ENCODE data around the gene DNAH17.

Gene DNAH17

DNA sequence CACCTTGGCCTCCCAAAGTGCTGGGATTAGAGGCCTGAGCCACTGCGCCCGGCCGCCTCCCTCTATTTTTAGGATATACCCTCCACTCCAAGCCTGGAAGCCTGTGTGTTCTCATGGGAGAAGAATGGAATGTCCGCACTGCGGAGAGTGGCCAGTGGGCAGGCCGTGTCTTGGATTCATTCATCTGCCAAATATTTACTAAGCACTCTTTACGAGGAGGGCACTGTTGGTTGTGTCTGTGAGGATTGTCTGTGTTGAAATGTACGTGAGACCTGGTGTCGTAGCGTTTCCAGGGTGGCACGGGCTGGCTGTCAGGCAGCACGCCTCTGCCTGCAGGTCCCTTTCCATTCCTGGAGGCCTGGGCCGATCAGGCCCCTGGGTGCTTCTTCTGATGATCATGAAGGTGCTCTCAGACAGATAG lies 179.5 kb downstream of the DNAH17 start:
- Histone ChIP-seq H3K27ac (no peak overlapping the region), H3K9me3 (ENCODE audit: severe bottlenecking) (no peaks in the 10 kb centered on the region), H3K4me3 (ENCODE audit: low read depth, low read length) (no peak overlapping the region), H3K36me3 (peaks cover 89% of the 10 kb centered on the region), H3K27me3 (ENCODE audit: insufficient read depth, low read depth, severe bottlenecking) (no peaks in the 10 kb centered on the region)
- DNase-seq: no peak
- TF ChIP-seq, protein P1, sequence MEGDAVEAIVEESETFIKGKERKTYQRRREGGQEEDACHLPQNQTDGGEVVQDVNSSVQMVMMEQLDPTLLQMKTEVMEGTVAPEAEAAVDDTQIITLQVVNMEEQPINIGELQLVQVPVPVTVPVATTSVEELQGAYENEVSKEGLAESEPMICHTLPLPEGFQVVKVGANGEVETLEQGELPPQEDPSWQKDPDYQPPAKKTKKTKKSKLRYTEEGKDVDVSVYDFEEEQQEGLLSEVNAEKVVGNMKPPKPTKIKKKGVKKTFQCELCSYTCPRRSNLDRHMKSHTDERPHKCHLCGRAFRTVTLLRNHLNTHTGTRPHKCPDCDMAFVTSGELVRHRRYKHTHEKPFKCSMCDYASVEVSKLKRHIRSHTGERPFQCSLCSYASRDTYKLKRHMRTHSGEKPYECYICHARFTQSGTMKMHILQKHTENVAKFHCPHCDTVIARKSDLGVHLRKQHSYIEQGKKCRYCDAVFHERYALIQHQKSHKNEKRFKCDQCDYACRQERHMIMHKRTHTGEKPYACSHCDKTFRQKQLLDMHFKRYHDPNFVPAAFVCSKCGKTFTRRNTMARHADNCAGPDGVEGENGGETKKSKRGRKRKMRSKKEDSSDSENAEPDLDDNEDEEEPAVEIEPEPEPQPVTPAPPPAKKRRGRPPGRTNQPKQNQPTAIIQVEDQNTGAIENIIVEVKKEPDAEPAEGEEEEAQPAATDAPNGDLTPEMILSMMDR (IDR thresholded peaks at IDR 0.05; ENCODE audit: low read depth, low read length): no peak

- TF ChIP-seq, protein P1 (IDR thresholded peaks at IDR 0.05; ENCODE audit: low read depth, low read length): no peak
- DNase-seq: no peak
- Histone ChIP-seq H3K36me3 (peaks cover 84% of the 10 kb centered on the region), H3K27me3 (ENCODE audit: insufficient read depth, low read depth, severe bottlenecking) (no peaks in the 10 kb centered on the region), H3K4me3 (ENCODE audit: low read depth, low read length) (no peak overlapping the region), H3K27ac (no peak overlapping the region), H3K9me3 (ENCODE audit: severe bottlenecking) (no peaks in the 10 kb centered on the region)
Measured at GRCh38 chr17:78396441-78397337, 180.5 kb downstream of the DNAH17 start.

DNA sequence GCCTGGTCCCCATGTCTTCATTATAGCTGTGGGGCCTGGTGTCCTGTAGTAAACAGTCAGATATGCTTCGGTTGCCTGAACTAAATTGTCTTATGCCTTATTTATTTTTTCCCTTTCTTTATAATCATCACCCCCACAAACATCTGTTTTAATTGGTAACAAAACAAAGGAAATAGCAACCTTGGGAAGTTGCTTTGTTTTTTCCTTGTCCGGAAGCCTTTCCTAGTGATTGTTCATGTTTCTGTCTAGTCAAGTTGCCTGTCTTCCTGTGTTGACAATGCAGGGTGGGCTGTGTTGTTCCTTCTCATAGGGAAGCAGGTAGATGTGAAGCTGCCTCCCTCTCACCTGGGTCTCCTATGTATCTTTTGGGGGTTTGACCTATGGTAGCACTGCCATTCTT lies 182.0 kb downstream of the DNAH17 start:
- H3K27me3 ChIP-seq (ENCODE audit: insufficient read depth, low read depth, severe bottlenecking): no peaks in the 10 kb centered on the region
- TF ChIP-seq, protein P1 (IDR thresholded peaks at IDR 0.05; ENCODE audit: low read depth, low read length): no peak
- no peak overlapping the region for H3K4me3 ChIP-seq (ENCODE audit: low read depth, low read length)
- peaks cover 69% of the 10 kb centered on the region for H3K36me3 ChIP-seq
- no peaks in the 10 kb centered on the region for H3K9me3 ChIP-seq (ENCODE audit: severe bottlenecking)
- no peak overlapping the region for H3K27ac ChIP-seq
- no peak for DNase-seq

GRCh38 chr17:78394209-78394608 lies 183.0 kb downstream of the DNAH17 start:
- H3K36me3 ChIP-seq: peaks cover 59% of the 10 kb centered on the region
- TF ChIP-seq, protein P1 (IDR thresholded peaks at IDR 0.05; ENCODE audit: low read depth, low read length): no peak

DNA sequence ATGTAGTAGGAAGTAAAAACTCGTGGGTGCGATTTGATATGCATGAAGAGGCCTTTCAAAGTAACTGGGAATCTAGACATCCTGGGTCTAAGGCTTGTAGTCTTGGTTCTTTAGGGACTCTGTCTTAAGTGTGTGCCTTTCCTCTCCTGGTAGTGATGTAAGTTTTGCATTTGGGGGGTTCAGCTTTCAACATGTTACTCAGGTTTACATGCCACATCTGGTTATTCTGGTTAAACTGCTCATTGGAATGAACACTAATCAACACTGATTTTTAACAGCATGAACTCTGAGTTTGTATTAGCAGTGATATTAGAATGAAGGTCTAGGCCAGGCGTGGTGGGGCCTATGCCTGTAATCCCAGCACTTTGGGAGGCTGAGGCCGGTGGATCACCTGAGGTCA lies 183.6 kb downstream of the DNAH17 start:
- DNase-seq: no peak
- H3K4me3 ChIP-seq (ENCODE audit: low read depth, low read length): no peak overlapping the region
- TF ChIP-seq, protein P1 (IDR thresholded peaks at IDR 0.05; ENCODE audit: low read depth, low read length): no peak
- H3K9me3 ChIP-seq (ENCODE audit: severe bottlenecking): no peaks in the 10 kb centered on the region
- H3K27me3 ChIP-seq (ENCODE audit: insufficient read depth, low read depth, severe bottlenecking): no peaks in the 10 kb centered on the region
- H3K27ac ChIP-seq: no peak overlapping the region
- peaks cover 53% of the 10 kb centered on the region for H3K36me3 ChIP-seq

More at GRCh38 chr17:78394209-78394608, 183.0 kb downstream of the DNAH17 start:
- no peaks in the 10 kb centered on the region for H3K27me3 ChIP-seq (ENCODE audit: insufficient read depth, low read depth, severe bottlenecking)
- no peak overlapping the region for H3K4me3 ChIP-seq (ENCODE audit: low read depth, low read length)
- no peak overlapping the region for H3K27ac ChIP-seq
- no peak for DNase-seq
- no peaks in the 10 kb centered on the region for H3K9me3 ChIP-seq (ENCODE audit: severe bottlenecking)

All from WERI-Rb-1 (cell line).